GM12892 (cell line): ENCODE data around the gene ACRBP.
A peak's percentile ranks its signal among the peaks of the same experiment; 100 is the strongest.

Experiments used
- DNase-seq: peaks from one replicate; pipeline ENCODE4 v3.0.0; 2011; ENCODE audit not compliant: insufficient read length
- FAIRE-seq: peaks from 2 replicates; lab custom pipeline; 2011; peaks lifted over from hg19 to GRCh38; lab: Jason Lieb, UNC
- POLR2A ChIP-seq: IDR thresholded peaks from 2 replicates; pipeline ENCODE4 v1.6.1; 2011; ENCODE audit warnings: low read depth, low read length, control low read depth
- POLR2AphosphoS5 ChIP-seq: IDR thresholded peaks from 2 replicates; pipeline ENCODE4 v1.6.1; 2011; ENCODE audit warnings: low read depth, low read length, control low read depth
- TAF1 ChIP-seq: IDR thresholded peaks from 2 replicates; pipeline ENCODE4 v1.6.1; 2011; ENCODE audit warnings: low read depth, mild to moderate bottlenecking, control low read depth, low read length, borderline replicate concordance

ACRBP gene

GRCh38 chr12:6644903-6645302, 2.3 kb downstream of the ACRBP start:
- FAIRE-seq (no peak), DNase-seq (no peak)
- TF ChIP-seq POLR2AphosphoS5: no peak
- no peak for TF ChIP-seq TAF1
- TF ChIP-seq POLR2A: no peak

DNA sequence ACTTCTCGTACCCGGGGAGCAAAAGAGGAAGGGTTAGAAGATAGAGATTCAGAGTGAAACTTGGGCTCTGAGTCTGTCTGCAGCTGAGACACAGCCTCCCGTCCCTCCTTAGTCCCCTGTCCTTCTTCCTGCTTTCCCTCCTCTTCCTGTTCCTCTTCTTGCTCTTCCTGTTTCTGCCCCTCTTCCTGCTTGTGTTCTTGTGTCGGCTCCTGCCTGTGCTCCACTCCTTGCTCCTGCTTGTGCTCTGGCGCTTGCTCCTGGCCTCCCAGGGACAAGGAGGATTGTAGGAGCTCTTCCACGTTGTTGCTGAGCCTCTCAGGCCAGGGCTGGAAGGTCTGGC, 3.0 kb downstream of the ACRBP start:
- TF ChIP-seq POLR2A (no peak), POLR2AphosphoS5 (no peak)
- FAIRE-seq (peak; percentile 56), DNase-seq (no peak)

- DNase-seq (no peak), FAIRE-seq (no peak)
- TF ChIP-seq TAF1: no peak
- TF ChIP-seq POLR2AphosphoS5: no peak
- no peak for TF ChIP-seq POLR2A
Observed at GRCh38 chr12:6643569-6644256, 3.5 kb downstream of the ACRBP start.

GRCh38 chr12:6641131-6641530, 6.1 kb downstream of the ACRBP start:
- FAIRE-seq: no peak
- TF ChIP-seq POLR2AphosphoS5: no peak
- no peak for TF ChIP-seq POLR2A
- TF ChIP-seq TAF1: no peak
- DNase-seq: no peak

GRCh38 chr12:6640497-6640896, 6.7 kb downstream of the ACRBP start:
- DNase-seq (no peak), FAIRE-seq (no peak)
- TF ChIP-seq POLR2AphosphoS5: no peak
- TF ChIP-seq POLR2A: no peak
- no peak for TF ChIP-seq TAF1

DNA sequence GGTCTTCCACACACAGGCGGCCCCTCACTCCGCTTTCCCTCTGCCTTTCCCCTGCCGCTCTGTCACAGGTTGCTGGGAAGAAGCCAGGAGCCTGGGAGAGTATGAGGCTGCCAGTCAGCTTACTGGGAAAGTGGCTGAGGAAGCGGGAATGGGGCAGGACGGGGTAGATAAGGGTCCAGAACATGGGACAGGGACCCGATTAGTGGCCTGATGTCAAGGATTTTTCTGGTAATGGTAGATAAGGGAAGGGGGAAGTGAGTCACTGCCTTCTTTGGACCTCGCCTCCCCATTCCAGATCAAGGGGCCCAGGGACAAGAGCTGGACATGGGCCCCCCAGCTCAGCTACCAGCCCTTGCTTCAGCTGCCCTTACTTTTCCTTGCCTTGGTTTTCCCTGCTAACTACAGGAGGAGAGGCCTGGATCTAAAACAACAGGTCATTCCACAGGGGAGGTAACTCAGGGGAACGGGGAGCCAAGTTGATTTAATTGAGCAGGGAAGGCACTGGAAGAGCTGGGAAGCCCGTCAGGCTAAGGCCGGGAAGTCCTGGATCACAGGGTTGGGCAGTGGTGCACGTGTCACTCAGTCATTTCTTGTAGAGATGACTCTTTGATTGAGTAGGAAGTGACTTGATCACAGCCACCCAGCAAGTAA, 8.0 kb downstream of the ACRBP start:
- DNase-seq: no peak
- FAIRE-seq: no peak
- no peak for TF ChIP-seq POLR2AphosphoS5
- TF ChIP-seq TAF1: no peak
- TF ChIP-seq POLR2A: no peak

- DNase-seq (no peak), FAIRE-seq (no peak)
- TF ChIP-seq TAF1: no peak
- TF ChIP-seq POLR2A: no peak
- TF ChIP-seq POLR2AphosphoS5: no peak
Observed at GRCh38 chr12:6638305-6638704, 8.9 kb downstream of the ACRBP start.

DNA sequence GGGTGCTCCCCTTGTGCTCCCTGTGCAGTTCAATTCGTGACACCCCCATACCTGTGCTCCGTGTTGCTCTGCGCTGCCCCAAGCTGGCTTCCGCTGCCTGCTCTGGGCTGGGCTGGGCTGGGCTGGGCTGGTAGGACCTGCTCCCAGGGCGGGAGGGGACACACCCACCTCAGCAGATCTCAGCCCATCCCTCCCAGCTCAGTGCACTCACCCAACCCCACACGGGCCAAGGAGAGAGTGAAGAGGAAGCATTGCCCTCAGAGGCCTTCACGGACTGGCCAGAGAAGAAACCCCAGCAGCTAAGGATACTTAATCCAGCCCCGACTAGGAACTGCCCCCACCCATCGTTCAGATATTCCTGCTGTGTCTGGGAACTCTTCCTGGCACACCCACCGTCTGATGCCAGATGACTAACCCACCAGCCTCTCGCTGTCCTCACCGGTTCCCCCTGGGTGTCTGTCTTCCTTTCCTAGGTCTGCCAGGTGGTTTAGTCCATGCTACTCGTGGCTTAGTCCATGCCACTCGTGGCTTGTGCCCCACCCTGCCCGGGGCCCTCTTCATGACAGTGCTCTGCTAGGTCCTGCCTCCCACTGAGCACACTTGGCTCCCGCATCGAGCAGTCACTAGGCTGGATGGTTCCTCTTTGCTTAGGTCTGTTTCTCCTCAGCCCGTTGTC, 11.2 kb downstream of the ACRBP start, which contains the start of gene LPAR5:
Gene LPAR5, minus strand, starts transcription at position 104 of the 676 bp plus-strand sequence. CDS start 14,711 bp downstream, outside the sequence.
- DNase-seq: no peak
- FAIRE-seq: peak; percentile 58
- TF ChIP-seq POLR2AphosphoS5 (no peak), POLR2A (no peak), TAF1 (no peak)

GRCh38 chr12:6635375-6635855, 11.8 kb downstream of the ACRBP start:
- TF ChIP-seq POLR2AphosphoS5 (no peak), TAF1 (no peak), POLR2A (no peak)
- DNase-seq (no peak), FAIRE-seq (peak; percentile 48)

DNA sequence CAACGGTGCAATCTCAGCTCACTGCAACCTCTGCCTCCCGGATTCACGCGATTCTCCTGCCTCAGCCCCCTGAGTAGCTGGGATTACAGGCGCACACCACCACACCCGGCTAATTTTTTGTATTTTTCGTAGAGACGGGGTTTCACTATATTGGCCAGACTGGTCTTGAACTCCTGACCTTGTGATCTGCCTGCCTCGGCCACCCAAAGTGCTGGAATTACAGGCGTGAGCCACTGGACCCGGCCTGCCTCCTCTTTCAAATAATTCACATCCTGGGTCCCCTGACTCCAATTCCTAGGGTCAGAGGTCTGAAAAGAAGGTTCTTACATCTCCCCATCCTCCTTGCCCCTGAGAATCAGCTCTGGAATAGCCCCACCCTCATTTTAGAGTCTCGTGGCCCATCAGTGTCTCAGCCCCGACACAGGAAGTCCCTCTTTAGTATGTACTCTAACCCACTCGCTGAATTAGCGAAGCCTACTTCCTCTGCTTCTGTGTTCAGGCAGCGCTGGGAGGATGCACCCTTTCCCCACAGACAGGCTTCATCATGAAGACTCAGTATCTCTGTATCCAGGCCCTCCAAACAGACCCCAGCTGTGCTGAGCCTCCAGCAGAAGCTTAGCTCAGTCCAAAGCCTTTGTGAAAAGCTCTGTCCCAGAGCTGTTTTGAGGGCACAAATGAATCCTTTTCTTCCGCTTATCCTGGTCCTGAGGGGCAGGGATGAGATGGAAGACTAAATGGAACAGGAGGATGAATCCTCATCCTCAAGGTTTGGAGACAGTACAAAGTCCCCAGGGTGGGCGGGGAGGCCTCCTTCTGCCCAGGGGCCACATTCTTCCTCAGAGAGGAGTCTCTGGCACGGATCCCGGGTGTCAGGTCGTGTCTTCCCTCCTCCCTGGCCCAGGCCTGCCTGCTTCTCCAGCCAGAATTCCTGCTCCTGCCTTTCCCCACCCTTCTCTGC, 14.9 kb downstream of the ACRBP start:
- TF ChIP-seq POLR2A (peak; percentile 73), POLR2AphosphoS5 (peak; percentile 67), TAF1 (peak; percentile 49; the same call in 1 of the 2 replicates)
- peak; percentile 94 for FAIRE-seq

GRCh38 chr12:6631549-6631961, 15.7 kb downstream of the ACRBP start:
- TF ChIP-seq POLR2AphosphoS5 (no peak; the same call in 1 of the 2 replicates), POLR2A (no peak), TAF1 (no peak)
- no peak for DNase-seq
- peak; percentile 60 for FAIRE-seq

More for the DNA sequence above, 14.9 kb downstream of the ACRBP start:
- no peak for DNase-seq
